Astrocyte of the cerebellum (primary cell): Measurements from ENCODE around the gene LCP2.

Experiments
- DNase-seq: peaks from one replicate; pipeline ENCODE4 v3.0.0-alpha.2; 2011; ENCODE audit warnings: low read depth
- H3K4me3 ChIP-seq: 2 replicates; pipeline ENCODE4 v1.5.1; 2011; ENCODE audit warnings: mild to moderate bottlenecking, low read depth, low read length, moderate library complexity
- in situ Hi-C: cut with HindIII; loops from 2 replicates; pipeline ENCODE4 v1.10.0; 2017; ENCODE audit warnings: low sequenced_read_pairs
- TF ChIP-seq, protein P1 (sequence below): IDR thresholded peaks from 2 replicates; pipeline ENCODE4 v1.5.1; 2012; ENCODE audit warnings: low read length, low read depth, moderate library complexity, mild to moderate bottlenecking; ENCODE audit errors: missing control alignments

The LCP2 gene

DNA sequence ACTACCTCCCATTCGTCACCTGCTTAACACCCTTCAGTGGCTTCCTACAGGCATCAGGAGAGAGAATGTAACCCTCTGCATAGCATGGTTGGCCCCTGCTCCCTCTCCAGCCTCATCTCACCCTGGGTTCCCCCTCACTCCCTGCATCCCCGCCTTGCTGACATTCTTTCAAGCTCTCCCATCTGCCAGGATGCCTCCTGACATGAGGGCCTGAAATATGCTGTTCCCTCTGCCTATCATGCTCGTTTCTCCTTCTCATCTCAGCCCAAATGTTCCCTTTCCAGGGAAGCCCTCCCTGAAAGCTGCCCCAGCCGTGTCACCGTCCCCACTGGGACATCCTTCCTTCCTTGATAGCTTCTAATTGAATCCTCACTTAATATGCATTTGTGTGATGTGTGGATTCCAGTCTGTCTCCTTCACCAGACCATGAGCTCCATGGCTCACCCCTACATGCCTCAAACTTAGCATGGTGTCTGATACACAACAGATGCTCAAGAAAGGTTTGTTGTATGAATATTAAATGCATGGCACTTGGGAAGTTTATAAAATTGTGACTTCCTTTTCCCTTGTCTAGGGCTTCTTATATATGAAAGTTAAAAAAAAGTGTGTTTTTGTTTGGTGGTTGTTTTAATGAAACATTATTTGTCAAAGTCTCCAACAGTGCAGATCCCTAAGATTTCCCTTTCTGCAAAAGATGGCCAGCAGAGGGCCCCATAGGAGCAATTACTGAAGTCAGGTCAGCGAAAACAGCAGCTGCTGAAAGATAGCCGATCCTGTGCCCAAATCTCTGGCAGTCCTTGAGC, 72.0 kb downstream of the LCP2 start:
- peak; percentile 40 for DNase-seq
- in situ Hi-C loops, result no loop called here
- TF ChIP-seq, protein P1, sequence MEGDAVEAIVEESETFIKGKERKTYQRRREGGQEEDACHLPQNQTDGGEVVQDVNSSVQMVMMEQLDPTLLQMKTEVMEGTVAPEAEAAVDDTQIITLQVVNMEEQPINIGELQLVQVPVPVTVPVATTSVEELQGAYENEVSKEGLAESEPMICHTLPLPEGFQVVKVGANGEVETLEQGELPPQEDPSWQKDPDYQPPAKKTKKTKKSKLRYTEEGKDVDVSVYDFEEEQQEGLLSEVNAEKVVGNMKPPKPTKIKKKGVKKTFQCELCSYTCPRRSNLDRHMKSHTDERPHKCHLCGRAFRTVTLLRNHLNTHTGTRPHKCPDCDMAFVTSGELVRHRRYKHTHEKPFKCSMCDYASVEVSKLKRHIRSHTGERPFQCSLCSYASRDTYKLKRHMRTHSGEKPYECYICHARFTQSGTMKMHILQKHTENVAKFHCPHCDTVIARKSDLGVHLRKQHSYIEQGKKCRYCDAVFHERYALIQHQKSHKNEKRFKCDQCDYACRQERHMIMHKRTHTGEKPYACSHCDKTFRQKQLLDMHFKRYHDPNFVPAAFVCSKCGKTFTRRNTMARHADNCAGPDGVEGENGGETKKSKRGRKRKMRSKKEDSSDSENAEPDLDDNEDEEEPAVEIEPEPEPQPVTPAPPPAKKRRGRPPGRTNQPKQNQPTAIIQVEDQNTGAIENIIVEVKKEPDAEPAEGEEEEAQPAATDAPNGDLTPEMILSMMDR, result peak; percentile 85
- H3K4me3 ChIP-seq, result no peak overlapping the region

- no peak for DNase-seq
- TF ChIP-seq, protein P1, result no peak
- H3K4me3 ChIP-seq, result no peak overlapping the region
- in situ Hi-C loops, result no loop called here
These were observed 73.7 kb downstream of the LCP2 start for GRCh38 chr5:170223906-170224305.

- in situ Hi-C loops, result no loop called here
- H3K4me3 ChIP-seq, result no peak overlapping the region
- TF ChIP-seq, protein P1, result no peak
- DNase-seq, result peak; percentile 5
These were observed 74.2 kb downstream of the LCP2 start for GRCh38 chr5:170223360-170223759.

DNA sequence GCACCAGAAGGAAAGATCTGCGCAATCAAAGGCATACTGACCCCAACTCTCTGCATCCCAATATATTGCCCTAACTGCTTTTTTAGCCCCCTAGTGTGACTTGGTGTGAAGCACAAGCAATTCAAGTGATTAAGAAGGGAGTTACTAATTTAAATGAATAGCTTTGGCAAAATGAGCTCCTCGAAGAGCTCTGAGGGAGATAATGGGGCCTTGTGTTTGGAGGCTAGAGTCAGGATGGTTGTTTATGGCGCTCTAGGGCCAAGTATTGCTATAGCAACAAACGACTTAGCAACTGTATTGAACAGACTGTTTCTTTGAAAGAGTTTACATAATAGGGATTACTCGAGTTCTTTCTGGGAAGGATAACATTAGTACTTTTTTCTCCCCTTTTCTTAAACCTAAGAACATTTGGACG, 76.2 kb downstream of the LCP2 start:
- no peak overlapping the region for H3K4me3 ChIP-seq
- TF ChIP-seq, protein P1, result peak; percentile 23
- DNase-seq, result no peak
- in situ Hi-C loops, result no loop called here

DNA sequence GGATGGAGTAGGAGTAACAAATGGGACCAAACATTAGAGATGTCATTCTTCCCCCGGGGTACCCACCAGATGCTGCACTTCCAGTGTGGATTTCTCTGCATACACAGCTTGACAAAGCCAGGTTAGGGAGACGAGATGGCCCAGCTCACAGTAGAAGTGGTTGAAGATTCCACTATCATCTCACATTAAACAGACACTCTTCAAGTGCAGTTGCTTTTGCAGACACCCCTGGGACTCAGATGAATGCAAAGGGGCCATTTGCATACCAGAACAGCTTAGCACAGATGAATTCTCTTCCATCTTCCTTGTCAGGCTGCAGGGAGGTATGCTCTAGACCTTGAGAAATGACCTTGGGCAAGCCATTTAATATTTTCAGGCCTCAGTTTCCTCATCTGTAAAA, 77.4 kb downstream of the LCP2 start:
- no peak for DNase-seq
- H3K4me3 ChIP-seq, result no peak overlapping the region
- in situ Hi-C loops, result no loop called here
- TF ChIP-seq, protein P1, result no peak

DNA sequence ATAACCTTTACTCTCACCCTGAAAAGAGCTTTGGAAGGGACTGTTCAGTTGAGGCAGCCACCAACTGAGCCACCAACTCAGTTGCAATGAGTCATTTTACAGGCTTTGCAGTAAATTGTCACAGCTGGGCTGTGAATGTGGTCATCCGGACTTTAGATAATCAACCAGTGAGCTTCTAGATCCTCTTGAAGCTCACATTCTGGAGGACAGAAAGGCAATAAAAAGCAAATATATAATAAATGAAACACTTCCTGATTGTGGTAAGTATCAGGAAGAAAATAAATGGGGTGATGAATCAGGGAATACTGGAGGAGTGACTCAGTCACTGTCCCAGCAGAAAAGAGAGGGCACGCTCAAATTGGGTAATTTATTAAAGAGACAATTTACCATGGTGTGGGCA, 78.0 kb downstream of the LCP2 start:
- TF ChIP-seq, protein P1, result no peak
- no peak for DNase-seq
- H3K4me3 ChIP-seq, result no peak overlapping the region
- in situ Hi-C loops, result no loop called here

GRCh38 chr5:170218726-170219125, 78.9 kb downstream of the LCP2 start:
- in situ Hi-C loops, result no loop called here
- TF ChIP-seq, protein P1, result no peak
- no peak for DNase-seq
- H3K4me3 ChIP-seq, result no peak overlapping the region
